ENCODE measurements around the gene TUT7. TPM values are rescaled to one million over a fixed set of nuclear protein-coding genes. Genes with fewer than 3 reads are reported as not detected.

Gene TUT7

DNA sequence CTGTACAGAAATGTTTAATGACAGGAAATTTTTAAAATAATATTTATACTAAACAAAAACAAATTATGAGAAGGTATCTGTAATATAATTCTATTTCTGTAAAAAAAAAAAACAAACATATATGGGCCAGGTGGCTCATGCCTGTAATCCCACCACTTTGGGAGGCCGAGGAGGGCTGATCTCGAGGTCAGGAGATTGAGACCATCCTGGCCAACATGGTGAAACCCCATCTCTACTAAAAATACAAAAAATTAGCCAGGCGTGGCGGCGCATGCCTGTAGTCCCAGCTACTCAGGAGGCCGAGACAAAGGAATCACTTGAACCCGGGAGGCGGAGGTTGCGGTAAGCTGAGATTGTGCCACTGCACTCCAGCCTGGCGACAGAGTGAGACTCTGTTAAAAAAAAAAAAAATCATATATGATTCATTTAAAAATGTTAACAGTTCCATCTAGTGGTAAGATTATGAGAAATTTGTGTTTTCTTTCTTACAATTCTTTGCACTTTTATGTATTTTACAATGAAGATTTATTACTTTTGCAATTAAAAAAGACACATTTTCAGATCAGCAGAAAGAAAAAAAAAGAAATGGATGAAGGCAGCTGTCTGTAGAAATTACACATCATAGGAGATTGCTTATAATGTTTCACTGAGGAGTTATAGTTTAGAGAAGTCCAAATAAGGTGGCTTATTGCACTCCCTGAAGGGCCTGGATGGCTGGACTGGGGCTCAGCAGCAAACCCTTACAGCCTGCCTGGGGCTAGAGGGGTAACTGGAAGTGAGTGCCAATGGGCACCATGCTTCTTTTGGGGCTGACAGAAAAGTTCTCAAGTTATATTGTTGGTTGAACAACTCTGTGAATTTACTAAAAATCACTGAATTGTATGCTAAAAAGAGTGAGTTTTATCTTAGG, 115.1 kb downstream of the TUT7 start:
- Histone ChIP-seq H2AK5ac (ENCODE audit: low read depth, low read length) (no peak overlapping the region), H2BK12ac (ENCODE audit: low read length) (no peak overlapping the region), H4K8ac (ENCODE audit: low read depth, low read length) (no peak overlapping the region), H3K4ac (ENCODE audit: low read length) (no peak overlapping the region), H3K27me3 (ENCODE audit: control insufficient read depth in 3 of 3, insufficient read depth in 3 of 3, low read depth in 1 of 3, low read length in 3 of 3) (no peaks in the 10 kb centered on the region), H3K14ac (ENCODE audit: low read length) (no peak overlapping the region), H2BK5ac (ENCODE audit: low read length) (no peak overlapping the region), H2AFZ (ENCODE audit: low read length) (no peak overlapping the region), H3K4me3 (ENCODE audit: low read length in 2 of 2) (no peak overlapping the region), H3K27ac (replicated peaks; ENCODE audit: low read length) (no peak overlapping the region), H3K18ac (ENCODE audit: low read length) (no peak overlapping the region), H3K36me3 (replicated peaks in 1 of 2; ENCODE audit: control insufficient read depth in 2 of 2, insufficient read depth in 2 of 2, low read length in 2 of 2) (no peaks in the 10 kb centered on the region), H3K9me3 (replicated peaks in 1 of 2; ENCODE audit: control insufficient read depth in 2 of 2, insufficient read depth in 1 of 2, low read depth in 1 of 2, low read length in 2 of 2) (no peaks in the 10 kb centered on the region), H2BK15ac (ENCODE audit: low read length) (no peak overlapping the region), H3K4me2 (ENCODE audit: insufficient read depth, low read length, poor library complexity, severe bottlenecking) (no peak overlapping the region), H3K9ac (ENCODE audit: low read depth, low read length, poor library complexity) (no peak overlapping the region), H3K79me1 (ENCODE audit: low read depth, low read length) (no peaks in the 10 kb centered on the region), H3K23ac (ENCODE audit: low read depth, low read length, poor library complexity) (no peak overlapping the region), H4K91ac (ENCODE audit: low read depth, low read length, poor library complexity) (no peak overlapping the region), H3K4me1 (ENCODE audit: control insufficient read depth in 2 of 2, insufficient read depth in 1 of 2, low read depth in 1 of 2, low read length in 2 of 2) (peaks cover 0 to 2% of the 10 kb centered on the region in 2 donors), H2BK120ac (ENCODE audit: low read depth, low read length) (no peak overlapping the region)
- DNase-seq (ENCODE audit: low spot score) = no peak
- WGBS, 2 donors (ENCODE audit: extremely low coverage in 2 of 2, insufficient read length in 2 of 2, insufficient replicate concordance in 1 of 2) = no CpG with 5 or more reads among the region's 10 CpGs

Small RNA genes within 50 kb of the gene (small RNA-seq; reads per million reads assigned to genes)
- gene RN7SKP264 (ENCODE audit: insufficient read depth) = not detected

Measured in neuronal stem cell (in vitro differentiated cells).